SJCRH30 (cell line): ENCODE data around the gene UBE3B. TPM values are rescaled to one million over a fixed set of nuclear protein-coding genes. Genes with fewer than 3 reads are reported as not detected.

Experiments
- DNase-seq, 2 experiments: peaks; one replicate each; pipeline ENCODE4 v3.0.0-alpha.2; 2015 to 2020
- H3K27ac ChIP-seq: fragments of 250-450 bp; sonication (Bioruptor Pico); 2 replicates; pipeline ENCODE4 v1.5.1; 2020; ENCODE audit warnings: mild to moderate bottlenecking, moderate library complexity
- H3K27me3 ChIP-seq: fragments of 250-450 bp; sonication (Bioruptor Pico); 2 replicates; pipeline ENCODE4 v1.5.1; 2020; ENCODE audit warnings: mild to moderate bottlenecking, moderate library complexity
- H3K36me3 ChIP-seq: fragments of 250-450 bp; sonication (Bioruptor Pico); 2 replicates; pipeline ENCODE4 v1.5.1; 2020; ENCODE audit warnings: mild to moderate bottlenecking, moderate library complexity
- H3K4me1 ChIP-seq: fragments of 250-450 bp; sonication (Bioruptor Pico); 2 replicates; pipeline ENCODE4 v1.5.1; 2020; ENCODE audit warnings: mild to moderate bottlenecking, moderate library complexity
- H3K4me3 ChIP-seq: fragments of 250-450 bp; sonication (Bioruptor Pico); 2 replicates; pipeline ENCODE4 v1.5.1; 2020; ENCODE audit warnings: mild to moderate bottlenecking, moderate library complexity
- H3K9me3 ChIP-seq: fragments of 250-450 bp; sonication (Bioruptor Pico); replicated peaks from 2 replicates; pipeline ENCODE4 v1.5.1; 2020; ENCODE audit warnings: mild to moderate bottlenecking, moderate library complexity
- total RNA-seq: library from RNA; depleted of rRNA; stranded (reverse); fragments of >200 nt; shearing (Covaris generic); gene quantifications from 2 replicates; pipeline ENCODE4 v1.2.3, GENCODE V29; 2014

The UBE3B gene
- total RNA-seq, 1 experiment from 2014 or later, result 17.6 TPM

DNA sequence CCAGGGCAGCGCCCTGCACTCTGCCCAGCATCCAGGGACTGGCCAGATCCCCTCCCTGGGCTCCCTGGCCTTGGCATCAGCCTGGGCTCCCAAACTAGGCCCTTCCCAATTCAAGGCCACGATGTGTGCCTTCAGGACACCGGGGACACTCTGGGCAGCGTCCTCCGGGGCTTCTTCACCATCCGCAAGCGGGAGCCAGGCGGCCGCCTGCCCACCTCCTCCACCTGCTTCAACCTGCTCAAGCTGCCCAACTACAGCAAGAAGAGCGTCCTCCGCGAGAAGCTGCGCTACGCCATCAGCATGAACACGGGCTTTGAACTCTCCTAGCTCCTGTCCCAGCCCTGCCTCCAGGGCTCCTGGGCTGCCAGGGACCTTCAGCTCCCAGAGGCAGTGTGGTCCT, 57.0 kb downstream of the UBE3B start:
- no peak for DNase-seq
- H3K36me3 ChIP-seq, result no peaks in the 10 kb centered on the region
- no peaks in the 10 kb centered on the region for H3K9me3 ChIP-seq
- no peak overlapping the region for H3K27ac ChIP-seq
- no peak overlapping the region for H3K4me3 ChIP-seq
- H3K4me1 ChIP-seq, result peaks cover 38% of the 10 kb centered on the region
- H3K27me3 ChIP-seq, result no peaks in the 10 kb centered on the region

- Histone ChIP-seq H3K36me3 (no peaks in the 10 kb centered on the region), H3K4me1 (peaks cover 29% of the 10 kb centered on the region), H3K9me3 (no peaks in the 10 kb centered on the region), H3K4me3 (no peak overlapping the region), H3K27me3 (no peaks in the 10 kb centered on the region), H3K27ac (no peak overlapping the region)
- no peak for DNase-seq
These were observed 57.9 kb downstream of the UBE3B start for GRCh38 chr12:109535231-109535862.

DNA sequence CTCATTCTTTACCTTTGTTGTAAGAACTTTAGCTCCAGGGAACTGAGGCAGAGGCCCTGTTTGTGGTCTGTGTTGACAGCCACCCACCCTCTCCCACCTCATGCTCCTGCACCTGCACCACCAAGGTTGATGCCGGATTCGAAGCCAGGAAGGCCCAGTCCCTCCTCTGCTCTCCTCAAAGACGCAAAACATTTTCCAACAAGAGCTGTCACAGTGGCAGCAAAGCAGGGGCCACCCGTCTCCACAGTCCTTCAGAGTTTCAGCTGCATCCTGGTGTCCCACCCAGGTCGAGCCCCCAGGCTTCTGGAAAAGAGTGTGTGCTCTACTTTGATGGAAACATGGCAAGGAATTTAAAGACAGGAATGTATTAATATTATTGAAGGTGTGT, 58.4 kb downstream of the UBE3B start:
- no peak for DNase-seq
- peaks cover 24% of the 10 kb centered on the region for H3K4me1 ChIP-seq
- H3K27ac ChIP-seq, result no peak overlapping the region
- H3K4me3 ChIP-seq, result no peak overlapping the region
- H3K27me3 ChIP-seq, result no peaks in the 10 kb centered on the region
- no peaks in the 10 kb centered on the region for H3K36me3 ChIP-seq
- no peaks in the 10 kb centered on the region for H3K9me3 ChIP-seq

DNA sequence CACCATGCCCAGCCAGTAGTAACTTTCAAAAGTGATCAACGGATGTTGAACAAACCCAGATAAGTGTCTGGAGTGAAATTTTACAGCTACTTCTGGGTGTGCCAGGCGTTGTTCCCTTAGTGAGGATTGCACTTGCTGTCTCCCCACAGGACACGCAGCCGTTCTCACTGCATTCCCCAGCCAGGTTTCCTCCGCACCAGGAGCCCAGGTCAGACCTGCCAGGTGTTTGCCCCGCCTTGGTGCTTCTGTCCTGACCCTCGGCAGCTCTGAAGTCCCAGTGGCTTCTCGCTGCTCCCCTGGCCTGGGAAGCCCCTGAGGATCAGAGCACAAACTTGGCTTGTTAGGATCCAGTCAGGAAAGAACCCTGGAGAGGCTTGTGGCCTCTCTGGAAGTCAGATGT, 59.7 kb downstream of the UBE3B start:
- H3K9me3 ChIP-seq, result no peaks in the 10 kb centered on the region
- H3K4me1 ChIP-seq, result peaks cover 21% of the 10 kb centered on the region
- H3K4me3 ChIP-seq, result no peak overlapping the region
- no peaks in the 10 kb centered on the region for H3K27me3 ChIP-seq
- H3K27ac ChIP-seq, result no peak overlapping the region
- H3K36me3 ChIP-seq, result no peaks in the 10 kb centered on the region
- no peak for DNase-seq

- H3K36me3 ChIP-seq, result no peaks in the 10 kb centered on the region
- no peak overlapping the region for H3K4me3 ChIP-seq
- peaks cover 22% of the 10 kb centered on the region for H3K4me1 ChIP-seq
- H3K27ac ChIP-seq, result no peak overlapping the region
- no peaks in the 10 kb centered on the region for H3K27me3 ChIP-seq
- no peak for DNase-seq
- H3K9me3 ChIP-seq, result no peaks in the 10 kb centered on the region
These were observed 60.9 kb downstream of the UBE3B start for GRCh38 chr12:109538191-109538863.

DNA sequence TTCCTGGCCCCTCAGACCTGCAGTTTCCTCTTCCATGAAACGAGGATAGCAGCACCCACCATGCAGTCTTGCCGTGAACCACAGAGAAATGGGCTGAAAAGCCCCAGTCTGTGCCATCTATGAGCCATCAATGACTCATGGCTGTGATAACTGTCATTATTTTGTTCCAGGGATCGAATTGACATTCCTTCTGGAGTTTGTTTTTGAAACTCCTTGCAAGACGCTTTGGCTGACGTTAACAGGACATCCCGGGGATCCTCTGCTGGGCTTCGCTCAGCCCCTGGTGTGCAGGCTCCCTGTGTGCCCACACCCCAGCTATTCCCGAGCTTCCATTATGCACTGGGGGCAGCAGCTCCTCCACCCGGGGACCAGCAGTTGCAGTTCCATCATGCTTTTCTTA, 62.1 kb downstream of the UBE3B start:
- Histone ChIP-seq H3K9me3 (no peaks in the 10 kb centered on the region), H3K4me3 (no peak overlapping the region), H3K4me1 (peaks cover 25% of the 10 kb centered on the region), H3K36me3 (no peaks in the 10 kb centered on the region), H3K27me3 (no peaks in the 10 kb centered on the region), H3K27ac (no peak overlapping the region)
- DNase-seq, result no peak

GRCh38 chr12:109540526-109541412, 63.3 kb downstream of the UBE3B start:
- Histone ChIP-seq H3K27me3 (no peaks in the 10 kb centered on the region), H3K4me3 (no peak overlapping the region), H3K27ac (peak overlapping the region; percentile 91; the same call in 1 of the 2 replicates), H3K9me3 (no peaks in the 10 kb centered on the region), H3K36me3 (no peaks in the 10 kb centered on the region), H3K4me1 (peaks cover 32% of the 10 kb centered on the region)
- no peak for DNase-seq

- Histone ChIP-seq H3K4me1 (peaks cover 32% of the 10 kb centered on the region), H3K4me3 (no peak overlapping the region), H3K36me3 (no peaks in the 10 kb centered on the region), H3K9me3 (no peaks in the 10 kb centered on the region), H3K27me3 (no peaks in the 10 kb centered on the region), H3K27ac (peak overlapping the region; percentile 91)
- DNase-seq, result no peak
These were observed 63.9 kb downstream of the UBE3B start for GRCh38 chr12:109541413-109541726.

- no peaks in the 10 kb centered on the region for H3K36me3 ChIP-seq
- H3K27me3 ChIP-seq, result no peaks in the 10 kb centered on the region
- no peak overlapping the region for H3K4me3 ChIP-seq
- no peak for DNase-seq
- H3K4me1 ChIP-seq, result peaks cover 32% of the 10 kb centered on the region
- no peaks in the 10 kb centered on the region for H3K9me3 ChIP-seq
- H3K27ac ChIP-seq, result peak overlapping the region; percentile 91
These were observed 64.6 kb downstream of the UBE3B start for GRCh38 chr12:109542014-109542413.

- Histone ChIP-seq H3K27ac (peak overlapping the region; percentile 91), H3K36me3 (no peaks in the 10 kb centered on the region), H3K27me3 (no peaks in the 10 kb centered on the region), H3K9me3 (no peaks in the 10 kb centered on the region), H3K4me1 (peaks cover 32% of the 10 kb centered on the region), H3K4me3 (no peak overlapping the region)
- peak; percentile 59 to 63 for DNase-seq
These were observed 65.4 kb downstream of the UBE3B start for GRCh38 chr12:109542876-109543275.

- no peaks in the 10 kb centered on the region for H3K36me3 ChIP-seq
- DNase-seq, result no peak
- H3K27ac ChIP-seq, result no peak overlapping the region
- H3K9me3 ChIP-seq, result no peaks in the 10 kb centered on the region
- peaks cover 32% of the 10 kb centered on the region for H3K4me1 ChIP-seq
- no peak overlapping the region for H3K4me3 ChIP-seq
- no peaks in the 10 kb centered on the region for H3K27me3 ChIP-seq
These were observed 67.6 kb downstream of the UBE3B start for GRCh38 chr12:109544955-109545531.

DNA sequence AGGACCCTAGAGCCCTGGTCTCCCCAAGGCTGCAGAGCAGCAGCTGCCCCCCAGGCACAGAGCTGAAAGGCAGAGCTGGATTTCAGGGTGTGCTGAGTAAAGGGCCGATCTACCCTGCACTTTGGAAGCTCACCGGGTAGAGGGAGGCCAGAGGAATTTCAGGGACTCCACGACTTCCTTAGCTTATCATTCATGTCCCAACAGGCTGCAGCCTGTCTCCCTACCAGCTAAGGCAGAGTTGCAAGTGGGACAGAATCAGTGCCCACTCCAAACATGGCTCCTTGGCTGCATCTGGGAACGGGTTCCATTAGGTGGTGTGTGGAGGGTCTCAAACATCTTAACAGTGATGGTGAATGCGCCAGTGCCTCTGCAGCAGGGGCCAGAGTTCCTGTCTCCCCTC, 68.4 kb downstream of the UBE3B start:
- Histone ChIP-seq H3K27me3 (no peaks in the 10 kb centered on the region), H3K27ac (no peak overlapping the region), H3K4me3 (no peak overlapping the region), H3K9me3 (no peaks in the 10 kb centered on the region), H3K4me1 (peaks cover 32% of the 10 kb centered on the region), H3K36me3 (no peaks in the 10 kb centered on the region)
- no peak for DNase-seq

- Histone ChIP-seq H3K27me3 (no peaks in the 10 kb centered on the region), H3K36me3 (no peaks in the 10 kb centered on the region), H3K4me1 (peaks cover 21% of the 10 kb centered on the region), H3K9me3 (no peaks in the 10 kb centered on the region), H3K4me3 (no peak overlapping the region), H3K27ac (no peak overlapping the region)
- no peak for DNase-seq
These were observed 69.9 kb downstream of the UBE3B start for GRCh38 chr12:109547286-109547685.

- H3K9me3 ChIP-seq, result no peaks in the 10 kb centered on the region
- H3K4me1 ChIP-seq, result peaks cover 11% of the 10 kb centered on the region
- no peak overlapping the region for H3K27ac ChIP-seq
- H3K36me3 ChIP-seq, result no peaks in the 10 kb centered on the region
- no peak overlapping the region for H3K4me3 ChIP-seq
- H3K27me3 ChIP-seq, result no peaks in the 10 kb centered on the region
- no peak for DNase-seq
These were observed 70.8 kb downstream of the UBE3B start for GRCh38 chr12:109548258-109548657.
